GM19463 (cell line): ENCODE measurements around the gene DDX1.
A peak's percentile ranks its signal among the peaks of the same experiment; 100 is the strongest.

Source experiments
- ATAC-seq: cut with Tn5 transposase; IDR thresholded peaks from one replicate; pipeline ENCODE4 v1.9.1; 2021; ENCODE audit warnings: mild to moderate bottlenecking, moderate library complexity; ENCODE audit not compliant: unreplicated experiment

The DDX1 gene

GRCh38 chr2:15561574-15562344, 29.9 kb upstream of the DDX1 start:
- peak; percentile 4 for ATAC-seq

GRCh38 chr2:15562354-15563031, 29.2 kb upstream of the DDX1 start:
- ATAC-seq: no peak

GRCh38 chr2:15563227-15564100, 28.2 kb upstream of the DDX1 start:
- ATAC-seq: no peak

- no peak for ATAC-seq
These were observed 26.3 kb upstream of the DDX1 start for GRCh38 chr2:15565392-15565791.

GRCh38 chr2:15565994-15566671, 25.5 kb upstream of the DDX1 start:
- no peak for ATAC-seq

- ATAC-seq: no peak
These were observed 24.8 kb upstream of the DDX1 start for GRCh38 chr2:15566912-15567311.

GRCh38 chr2:15568874-15569273, 22.8 kb upstream of the DDX1 start:
- no peak for ATAC-seq

- no peak for ATAC-seq
These were observed 21.6 kb upstream of the DDX1 start for GRCh38 chr2:15570104-15570503.

GRCh38 chr2:15571729-15572128, 19.9 kb upstream of the DDX1 start:
- ATAC-seq: no peak

GRCh38 chr2:15577071-15577735, 14.5 kb upstream of the DDX1 start:
- ATAC-seq: peak; percentile 95

GRCh38 chr2:15579641-15580040, 12.0 kb upstream of the DDX1 start:
- no peak for ATAC-seq

- ATAC-seq: no peak
These were observed 11.2 kb upstream of the DDX1 start for GRCh38 chr2:15580451-15580850.

- ATAC-seq: no peak
These were observed 8.8 kb upstream of the DDX1 start for GRCh38 chr2:15582710-15583357.

GRCh38 chr2:15583826-15584225, 7.8 kb upstream of the DDX1 start:
- no peak for ATAC-seq

- no peak for ATAC-seq
These were observed 7.4 kb upstream of the DDX1 start for GRCh38 chr2:15584316-15584715.

- no peak for ATAC-seq
These were observed 6.8 kb upstream of the DDX1 start for GRCh38 chr2:15584767-15585469.

GRCh38 chr2:15588329-15588919, 3.2 kb upstream of the DDX1 start:
- ATAC-seq: no peak

GRCh38 chr2:15591373-15591691, 336 bp upstream of the DDX1 start:
- no peak for ATAC-seq

GRCh38 chr2:15593327-15593705, 1.6 kb downstream of the DDX1 start:
- no peak for ATAC-seq
